Measurements from ENCODE around the gene KRTAP4-5.
"Not testable (repeated sequence)": the region's sequence is repeated elsewhere in the genome, so short reads cannot be mapped to it uniquely, and the experiment has no call there.

KRTAP4-5 gene

DNA sequence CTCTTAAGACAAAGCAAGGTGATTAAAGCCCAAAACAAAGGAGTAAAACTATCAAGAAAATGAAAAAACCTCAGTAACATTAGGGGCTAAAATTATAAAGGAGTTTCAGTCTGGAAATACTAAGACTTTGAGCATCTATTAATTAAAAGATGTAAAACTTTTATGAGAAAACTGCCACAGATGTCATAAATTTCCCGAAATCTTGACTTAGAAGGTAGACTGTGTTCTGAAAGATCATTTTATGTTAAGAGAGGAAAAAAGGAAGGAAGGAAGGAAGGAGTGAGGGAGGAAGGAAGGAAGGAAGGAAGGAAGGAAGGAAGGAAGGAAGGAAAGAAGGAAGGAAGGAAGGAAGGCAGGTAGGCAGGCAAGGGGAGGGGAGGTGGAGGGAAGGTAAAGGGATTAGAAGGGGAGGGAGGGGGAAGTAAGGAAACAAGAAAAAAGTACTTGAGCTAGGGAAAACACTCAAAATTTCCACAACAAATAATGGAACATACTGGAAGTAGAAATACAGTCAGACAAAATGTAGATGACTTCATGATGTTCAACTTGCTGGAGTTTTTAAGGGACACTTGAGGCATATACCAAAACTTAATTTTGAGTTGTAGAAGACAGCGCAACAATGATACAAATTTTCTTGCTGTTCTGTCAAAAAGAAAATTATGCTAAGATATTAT lies 2.0 kb downstream of the KRTAP4-5 start:
- DNase-seq (ENCODE audit: low read depth), result no peak

DNA sequence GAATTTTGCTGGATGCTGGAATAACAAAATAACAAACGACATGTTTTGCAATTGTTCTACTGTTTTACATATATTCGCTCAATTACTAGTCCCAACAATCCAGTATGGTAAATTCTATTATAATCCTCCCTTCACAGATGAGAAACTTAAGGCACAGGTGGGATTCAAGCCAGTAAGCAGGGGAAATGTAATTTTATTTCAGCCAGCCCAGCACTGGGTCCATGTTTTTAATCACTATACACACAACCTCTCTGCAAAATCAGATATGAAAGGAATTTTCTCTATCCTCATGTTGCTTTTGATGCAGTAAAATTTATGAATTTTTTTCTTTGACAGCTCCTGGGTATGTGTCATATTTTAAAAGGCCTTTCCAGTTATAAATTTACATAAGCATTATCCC lies 4.4 kb downstream of the KRTAP4-5 start:
- no peak for DNase-seq (ENCODE audit: low read depth)

DNA sequence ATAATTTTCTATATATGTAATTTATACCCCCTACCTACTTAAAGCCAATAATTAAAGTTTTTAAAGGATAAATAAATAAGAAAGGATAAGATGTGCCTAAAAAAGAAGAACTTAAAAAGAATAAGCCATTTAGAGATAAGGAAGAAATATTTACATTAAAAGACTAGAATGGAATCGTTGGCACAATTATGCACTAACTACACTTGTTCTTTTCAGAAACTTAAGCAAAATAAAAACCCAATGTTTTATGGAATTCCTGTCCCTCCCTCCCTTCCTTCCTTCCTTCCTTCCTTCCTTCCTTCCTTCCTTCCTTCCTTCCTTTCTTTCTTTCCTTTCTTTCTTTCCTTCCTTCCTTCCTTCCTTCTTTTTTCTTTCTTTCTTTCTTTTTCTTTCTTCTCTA lies 4.8 kb downstream of the KRTAP4-5 start:
- no peak for DNase-seq (ENCODE audit: low read depth)

DNA sequence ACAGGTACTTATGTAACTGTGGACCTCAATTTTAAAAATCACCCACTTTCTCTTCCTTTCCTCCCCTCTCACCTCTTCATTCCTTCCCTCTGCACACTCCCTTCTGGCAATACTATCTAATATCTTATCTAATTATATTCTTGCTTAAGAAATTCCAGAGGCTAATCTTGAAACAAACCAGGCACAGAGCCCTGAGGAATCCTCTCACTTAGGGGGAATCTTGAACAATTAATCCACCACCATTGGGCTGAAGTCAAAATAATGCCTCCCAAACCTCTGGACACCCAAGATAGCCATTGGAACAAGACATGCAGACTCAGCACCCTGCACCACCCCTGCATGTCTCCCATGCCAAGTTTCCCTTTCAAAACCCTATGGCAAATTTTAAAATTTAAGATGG lies 8.3 kb downstream of the KRTAP4-5 start:
- DNase-seq (ENCODE audit: low read depth), result no peak

DNA sequence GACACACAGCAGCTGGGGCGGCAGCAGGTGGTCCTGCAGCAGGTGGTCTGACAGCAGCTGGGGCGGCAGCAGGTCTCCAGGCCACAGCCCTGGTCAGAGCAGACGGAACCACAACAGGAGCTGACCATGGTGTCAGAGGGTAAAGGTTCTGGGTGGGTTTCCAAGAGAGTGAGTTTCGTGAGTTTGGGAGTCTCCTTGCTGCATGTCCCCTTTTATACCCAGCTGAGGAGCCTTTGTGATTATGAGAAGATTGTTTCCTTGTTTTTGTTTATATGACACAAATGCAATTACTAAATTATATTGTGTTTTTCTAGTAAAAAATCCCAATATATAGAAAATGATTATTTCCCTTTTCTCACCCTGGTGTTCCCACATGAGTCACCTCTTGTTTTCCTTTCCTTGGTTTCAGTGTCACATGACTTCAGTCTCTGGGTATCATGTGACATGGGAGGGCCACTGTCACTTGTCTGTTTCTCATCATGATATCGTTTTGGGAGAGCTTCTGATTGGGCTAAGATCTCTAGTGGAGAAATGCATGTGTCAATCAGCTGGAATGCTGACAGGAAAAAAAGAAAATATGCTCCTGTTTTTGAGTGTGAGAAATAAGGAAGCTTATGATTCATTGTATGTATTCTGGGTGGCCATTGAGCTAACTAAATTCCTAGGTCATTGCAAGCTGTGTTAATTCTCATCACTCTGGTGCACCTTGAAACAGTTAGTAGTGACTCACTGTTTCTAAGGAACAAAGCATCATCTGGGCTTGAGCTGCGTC lies 9.1 kb downstream of the KRTAP4-5 start, which contains the start of gene KRTAP4-6:
TSS of gene KRTAP4-6 (minus strand) at position 185 of the 772 bp plus-strand sequence. CDS start at position 128, 57 bp downstream.
- no peak for DNase-seq (ENCODE audit: low read depth)

DNA sequence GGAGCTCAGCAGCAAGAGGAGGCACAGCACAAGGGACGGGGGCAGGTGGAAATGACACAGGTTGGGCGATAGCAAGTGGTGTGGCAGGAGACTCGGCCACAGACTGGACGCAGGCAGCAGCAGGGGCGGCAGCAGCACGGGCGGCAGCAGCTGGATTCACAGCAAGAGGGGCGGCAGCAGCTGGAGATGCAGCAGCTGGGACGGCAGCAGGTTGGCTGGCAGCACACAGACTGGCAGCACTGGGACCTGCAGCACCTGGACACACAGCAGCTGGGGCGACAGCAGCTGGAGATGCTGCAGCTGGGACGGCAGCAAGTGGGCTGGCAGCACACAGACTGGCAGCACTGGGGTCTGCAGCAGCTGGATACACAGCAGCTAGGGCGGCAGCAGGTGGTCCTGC lies 9.8 kb downstream of the KRTAP4-5 start:
- not testable (repeated sequence) for DNase-seq (ENCODE audit: low read depth)

DNA sequence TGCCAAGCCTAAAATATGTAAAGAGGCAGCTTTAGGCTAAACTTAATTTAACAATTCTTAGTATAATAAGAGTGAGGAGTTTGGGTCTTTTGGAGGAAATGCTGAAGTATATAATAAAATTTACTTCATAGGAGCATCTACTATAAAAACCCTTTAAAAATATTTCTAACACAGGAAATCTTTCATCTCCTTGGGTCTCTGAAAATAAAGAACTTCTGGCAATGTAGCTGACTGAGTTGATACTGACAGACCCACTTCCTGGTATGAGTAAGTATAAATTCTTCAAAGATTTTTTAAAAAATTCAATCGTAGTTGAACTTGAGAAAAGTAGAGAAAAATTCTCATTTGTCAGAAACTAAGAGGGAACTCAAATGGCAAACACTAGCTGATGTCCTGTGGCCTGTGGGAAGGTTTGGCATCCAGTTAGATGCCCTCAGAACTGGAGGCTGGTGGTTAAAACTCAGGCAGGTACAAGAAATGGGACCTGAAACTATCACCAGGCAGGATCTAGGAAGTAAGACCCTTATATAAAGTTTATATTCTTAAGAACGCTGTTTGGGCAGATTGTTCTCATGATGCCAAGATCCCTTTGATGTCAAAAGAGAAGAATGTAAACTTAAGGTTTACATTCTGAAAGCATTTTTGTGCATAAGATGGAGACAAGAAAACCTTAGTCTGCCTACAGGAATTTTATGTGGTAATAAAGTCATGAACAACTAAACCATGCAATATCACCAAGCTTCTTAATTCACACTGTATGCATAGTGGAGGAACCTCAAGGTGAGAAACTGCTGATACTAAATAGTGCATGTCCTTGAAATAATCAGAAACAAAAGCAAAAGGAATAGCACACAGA lies 15.5 kb downstream of the KRTAP4-5 start:
- no peak for DNase-seq (ENCODE audit: low read depth)

DNA sequence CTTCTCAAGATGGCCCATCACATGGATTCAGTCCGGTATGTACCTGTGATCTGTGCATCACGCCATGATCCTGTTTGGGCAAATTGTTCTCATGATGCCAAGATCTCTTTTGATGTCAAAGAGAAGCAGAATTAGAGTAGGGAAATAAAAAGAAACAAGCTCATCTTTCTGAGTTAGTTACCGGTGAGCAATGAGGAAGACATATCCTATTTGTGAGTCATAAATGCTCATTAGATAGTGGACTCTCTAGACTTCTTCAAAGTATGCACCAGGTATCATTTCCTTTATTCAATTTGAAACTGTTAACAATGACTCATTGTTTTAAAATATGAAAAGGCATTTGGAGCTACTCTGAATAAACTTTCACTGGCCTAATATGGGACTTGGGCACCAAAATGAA lies 17.6 kb downstream of the KRTAP4-5 start:
- no peak for DNase-seq (ENCODE audit: low read depth)

DNA sequence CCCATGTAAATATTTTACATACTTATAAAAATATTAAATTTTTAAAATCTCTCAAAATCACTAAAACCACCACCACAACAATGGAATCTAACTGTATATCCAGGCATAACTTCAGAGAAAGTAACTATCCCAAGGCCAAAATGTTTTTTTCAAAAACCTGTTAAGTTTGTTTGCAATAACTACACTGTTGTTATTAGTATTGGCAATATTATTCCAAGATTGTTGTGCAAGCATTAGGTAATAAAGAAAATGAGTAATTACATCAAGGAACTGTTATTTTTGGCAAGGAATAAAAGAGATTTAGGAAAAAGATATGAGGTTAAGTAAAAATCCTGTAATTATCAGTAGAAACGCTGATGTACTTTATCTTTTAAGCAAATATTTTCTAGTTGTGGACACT lies 22.3 kb downstream of the KRTAP4-5 start:
- DNase-seq (ENCODE audit: low read depth), result no peak

DNA sequence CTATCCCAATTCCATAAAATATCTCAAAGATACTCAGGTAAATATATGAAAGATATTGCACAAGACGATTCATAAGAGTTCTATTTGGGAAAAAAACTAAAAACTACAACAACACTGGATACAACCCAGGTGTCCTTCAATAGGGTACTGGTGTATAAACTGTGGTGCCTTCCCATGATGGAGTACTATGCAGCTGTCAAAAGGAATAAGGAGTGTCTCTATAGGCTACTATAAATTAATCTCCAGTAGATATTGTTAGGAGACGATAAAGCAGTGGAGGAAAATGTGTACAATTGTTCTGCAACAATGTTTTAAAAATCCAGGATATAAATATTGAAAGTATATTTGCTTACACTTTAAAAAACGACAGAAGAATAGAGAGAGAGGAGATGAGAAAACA lies 23.2 kb downstream of the KRTAP4-5 start:
- no peak for DNase-seq (ENCODE audit: low read depth)

DNA sequence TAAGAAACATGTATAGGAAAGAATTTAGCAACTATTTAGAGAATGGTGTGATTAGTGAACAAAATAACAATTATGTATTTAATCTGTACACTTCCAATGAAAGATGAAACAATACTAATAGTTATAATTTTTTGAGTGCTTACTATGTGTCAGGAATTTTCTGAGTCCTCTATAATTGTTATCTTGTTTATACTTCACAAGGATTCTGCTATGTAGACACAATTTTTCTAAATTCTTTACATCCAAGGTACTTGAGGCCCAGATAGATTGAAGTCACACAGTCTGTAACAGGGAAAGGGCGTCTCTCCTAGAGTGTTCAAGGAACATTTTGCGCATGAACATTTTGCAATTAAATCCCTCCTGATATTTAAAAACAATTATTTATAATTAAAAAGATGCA lies 24.6 kb downstream of the KRTAP4-5 start:
- no peak for DNase-seq (ENCODE audit: low read depth)

DNA sequence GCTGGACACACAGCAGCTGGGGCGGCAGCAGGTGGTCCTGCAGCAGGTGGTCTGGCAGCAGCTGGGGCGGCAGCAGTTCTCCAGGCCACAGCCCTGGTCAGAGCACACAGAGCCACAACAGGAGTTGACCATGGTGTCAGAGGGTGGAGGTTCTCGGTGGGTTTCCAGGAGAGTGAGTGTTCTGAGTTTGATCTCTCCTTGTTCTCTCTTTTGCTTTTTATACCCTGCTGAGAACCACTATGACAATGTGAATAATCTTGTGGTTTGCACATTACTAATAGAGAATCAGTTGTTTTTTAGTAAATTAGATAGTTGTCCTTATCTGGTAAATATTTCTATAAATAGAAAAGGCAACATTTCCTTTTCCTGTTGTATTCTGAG lies 25.6 kb downstream of the KRTAP4-5 start, which contains the start of gene KRTAP4-12:
TSS of gene KRTAP4-12 (minus strand) at position 192 of the 381 bp plus-strand sequence. CDS start at position 132, 60 bp downstream.
- not testable (repeated sequence) for DNase-seq (ENCODE audit: low read depth)

DNA sequence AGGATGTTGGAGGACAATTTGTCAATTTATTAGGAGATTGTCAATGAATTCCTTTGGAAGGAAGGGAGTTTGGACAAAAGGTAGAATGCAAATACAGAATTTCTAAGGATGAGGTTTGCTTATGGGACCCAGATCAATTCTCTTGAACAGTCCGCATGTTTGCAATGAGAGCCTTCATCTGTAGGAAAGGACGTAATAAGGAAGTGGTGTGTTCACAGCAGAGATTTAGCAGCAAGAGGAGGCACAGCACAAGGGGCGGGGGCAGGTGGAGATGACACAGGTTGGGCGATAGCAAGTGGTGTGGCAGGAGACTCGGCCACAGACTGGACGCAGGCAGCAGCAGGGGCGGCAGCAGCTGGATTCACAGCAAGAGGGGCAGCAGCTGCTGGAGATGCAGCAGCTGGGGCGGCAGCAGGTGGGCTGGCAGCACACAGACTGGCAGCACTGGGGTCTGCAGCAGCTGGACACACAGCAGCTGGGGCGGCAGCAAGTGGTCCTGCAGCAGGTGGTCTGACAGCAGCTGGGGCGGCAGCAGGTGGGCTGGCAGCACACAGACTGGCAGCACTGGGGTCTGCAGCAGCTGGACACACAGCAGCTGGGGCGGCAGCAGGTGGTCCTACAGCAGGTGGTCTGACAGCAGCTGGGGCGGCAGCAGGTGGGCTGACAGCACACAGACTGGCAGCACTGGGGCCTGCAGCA lies 26.2 kb downstream of the KRTAP4-5 start:
- not testable (repeated sequence) for DNase-seq (ENCODE audit: low read depth)

DNA sequence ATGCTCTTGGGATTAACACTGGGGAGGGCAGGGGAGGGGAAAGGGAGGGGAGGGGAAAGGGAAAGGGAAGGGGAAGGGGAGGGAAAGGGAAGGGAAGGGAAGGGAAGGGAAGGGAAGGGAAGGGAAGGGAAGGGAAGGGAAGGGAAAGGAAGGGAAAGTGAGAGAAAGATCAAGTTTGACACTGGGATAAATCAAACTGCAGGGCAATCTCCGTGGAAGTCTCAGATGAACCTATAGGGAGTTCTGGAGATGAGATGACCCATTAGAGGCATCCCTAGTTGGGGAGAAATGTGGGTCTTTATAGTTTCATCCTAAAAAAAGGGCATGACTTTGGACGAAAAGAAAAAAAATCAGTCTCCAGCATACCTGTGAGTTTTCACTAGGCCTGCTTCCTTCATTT lies 27.9 kb downstream of the KRTAP4-5 start:
- no peak for DNase-seq (ENCODE audit: low read depth)

DNA sequence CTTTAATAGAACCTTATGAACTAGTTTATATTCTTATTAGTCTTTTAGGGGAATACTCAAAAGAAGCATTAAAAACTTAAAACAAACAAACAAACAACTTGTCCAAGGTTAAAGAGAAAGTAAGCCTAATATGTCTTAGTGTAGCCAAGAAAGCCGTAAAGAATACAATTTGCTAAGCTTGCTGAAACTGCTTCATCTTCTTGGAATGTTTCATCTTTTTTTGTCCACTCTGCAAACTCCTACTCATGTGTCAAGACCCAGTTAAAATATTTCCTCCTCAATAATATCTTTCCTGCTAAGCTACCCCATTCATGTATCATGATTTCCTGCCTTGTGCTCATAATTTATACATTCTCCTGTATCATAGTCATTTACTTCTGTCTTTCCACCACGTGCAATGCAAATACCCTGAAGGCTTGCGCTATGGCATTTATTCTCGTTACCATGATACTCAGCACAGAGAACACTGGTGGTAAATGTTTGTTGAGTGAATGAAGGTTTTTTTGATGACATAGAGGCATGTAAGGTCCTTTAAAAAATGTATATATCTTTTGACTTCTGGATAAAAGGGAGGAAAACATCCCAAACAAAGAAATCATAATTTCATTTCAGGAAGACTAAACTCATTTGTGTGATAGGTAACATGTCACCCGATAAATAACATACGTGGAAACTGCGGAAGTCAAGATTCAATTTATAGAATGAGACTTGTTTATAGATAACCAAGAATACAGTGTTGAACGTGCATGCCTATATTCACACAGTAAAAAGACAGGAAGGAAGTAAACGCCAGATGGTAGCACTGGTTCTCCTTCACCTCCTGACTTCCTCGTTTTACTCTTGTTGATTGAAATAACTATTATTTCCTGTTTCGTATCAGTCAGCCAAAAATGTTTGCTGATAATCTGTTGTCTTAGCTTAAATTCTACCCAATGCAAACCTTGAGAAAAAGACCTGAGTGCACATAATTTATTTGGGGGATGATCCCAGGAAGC lies 29.6 kb downstream of the KRTAP4-5 start:
- DNase-seq (ENCODE audit: low read depth), result not testable (repeated sequence)

DNA sequence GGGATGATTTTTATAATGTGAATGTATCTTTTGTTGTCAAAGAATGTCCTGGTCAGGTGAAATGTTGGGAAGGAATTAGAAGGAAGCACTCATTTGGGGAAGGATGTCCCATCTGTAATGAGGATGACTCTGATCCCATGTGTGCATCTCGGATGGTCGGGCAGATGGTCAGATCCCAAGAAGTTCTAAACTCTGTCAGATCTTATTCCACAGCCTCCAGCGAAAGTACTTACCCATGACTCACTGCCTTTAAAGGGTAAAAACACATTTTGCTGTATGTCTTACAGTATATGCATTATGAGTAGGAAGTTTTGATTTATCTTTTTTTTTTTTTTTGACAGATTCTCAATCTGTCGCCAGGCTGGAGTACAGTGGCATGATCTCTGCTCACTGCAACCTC lies 30.9 kb downstream of the KRTAP4-5 start:
- DNase-seq (ENCODE audit: low read depth), result no peak

DNA sequence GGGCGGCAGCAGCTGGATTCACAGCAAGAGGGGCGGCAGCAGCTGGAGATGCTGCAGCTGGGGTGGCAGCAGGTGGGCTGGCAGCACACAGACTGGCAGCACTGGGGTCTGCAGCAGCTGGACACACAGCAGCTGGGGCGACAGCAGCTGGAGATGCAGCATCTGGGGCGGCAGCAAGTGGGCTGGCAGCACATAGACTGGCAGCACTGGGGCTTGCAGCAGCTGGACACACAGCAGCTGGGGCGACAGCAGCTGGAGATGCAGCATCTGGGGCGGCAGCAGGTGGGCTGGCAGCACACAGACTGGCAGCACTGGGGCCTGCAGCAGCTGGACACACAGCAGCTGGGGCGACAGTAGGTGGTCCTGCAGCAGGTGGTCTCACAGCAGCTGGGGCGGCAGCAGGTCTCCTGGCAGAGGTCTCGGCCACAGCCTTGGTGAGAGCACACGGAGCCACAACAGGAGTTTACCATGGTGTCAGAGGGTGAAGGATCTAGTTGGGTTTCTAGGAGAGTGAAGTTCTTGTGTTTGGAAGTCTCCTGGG lies 31.7 kb downstream of the KRTAP4-5 start, which contains the start of gene KRTAP4-11:
TSS of gene KRTAP4-11 (minus strand) at position 528 of the 541 bp plus-strand sequence. CDS start at position 470, 58 bp downstream.
- DNase-seq (ENCODE audit: low read depth), result not testable (repeated sequence)

DNA sequence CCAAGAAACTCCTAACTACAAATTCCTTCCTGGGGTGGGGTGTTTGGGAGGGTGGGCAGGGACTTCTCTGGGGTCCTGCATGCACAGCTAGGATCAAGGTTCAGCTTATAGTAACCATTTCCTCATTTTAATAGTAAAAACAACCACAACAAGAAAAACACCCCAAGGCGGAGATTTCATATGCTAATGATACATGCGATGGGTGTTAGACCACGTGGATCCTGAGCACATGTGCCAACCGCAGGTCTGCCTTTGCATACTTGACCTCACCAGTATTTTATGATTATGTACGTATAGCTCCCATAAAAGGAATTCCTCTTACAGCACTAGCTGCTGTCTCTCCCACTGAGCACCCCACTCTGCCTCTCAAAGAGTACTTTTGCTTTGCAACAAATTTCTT lies 33.3 kb downstream of the KRTAP4-5 start:
- DNase-seq (ENCODE audit: low read depth), result no peak

DNA sequence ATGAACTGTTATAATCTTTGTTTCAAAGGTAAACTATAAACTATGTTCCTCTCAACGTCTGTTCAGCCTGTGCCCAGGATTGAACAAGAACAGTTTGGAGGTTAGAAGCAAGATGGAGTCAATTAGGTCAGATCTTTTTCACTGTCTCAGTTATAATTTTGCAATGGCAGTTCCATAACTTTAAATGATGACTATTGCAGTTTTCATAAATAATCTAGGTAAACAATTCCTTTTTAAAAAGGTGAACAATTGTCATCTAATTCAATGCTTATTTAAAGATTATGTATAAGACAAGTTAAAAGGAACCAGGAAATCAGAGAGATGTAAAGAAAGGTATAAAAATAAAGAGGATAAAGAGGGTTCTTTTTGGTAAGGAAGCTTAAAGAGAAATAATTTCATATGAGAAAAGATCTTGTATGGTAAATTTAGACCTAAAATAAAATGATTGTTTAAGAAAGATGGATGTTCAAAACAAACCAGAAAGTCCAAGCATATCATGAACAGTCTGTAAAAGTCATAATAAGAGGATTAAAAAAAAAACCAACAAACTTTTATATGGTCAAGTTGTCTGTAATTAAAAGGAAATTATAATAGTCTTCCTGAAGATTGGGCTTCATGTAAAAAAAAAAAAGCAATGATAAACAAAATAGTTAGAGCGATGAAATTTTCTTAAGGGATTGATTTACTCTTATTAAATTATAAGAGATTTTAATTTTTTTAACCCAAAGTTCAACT lies 38.3 kb downstream of the KRTAP4-5 start:
- no peak for DNase-seq (ENCODE audit: low read depth)
